HEK293 (cell line): ENCODE data around the gene ATP5MC2.

Experiments
- IKZF3 ChIP-seq: fragments of 450-650 bp; IDR thresholded peaks from 2 replicates; pipeline ENCODE4 v1.5.0; 2018; ENCODE audit warnings: missing biosample characterization, mild to moderate bottlenecking, missing genetic modification characterization, moderate library complexity
- KLF8 ChIP-seq: fragments of 450-650 bp; formaldehyde crosslinking; IDR thresholded peaks from 2 replicates; pipeline ENCODE4 v1.5.1; 2016; ENCODE audit warnings: missing biosample characterization, missing genetic modification characterization
- MYNN ChIP-seq: fragments of 450-650 bp; formaldehyde crosslinking; IDR thresholded peaks from 2 replicates; pipeline ENCODE4 v1.5.1; 2016; ENCODE audit warnings: missing biosample characterization, missing genetic modification characterization, borderline replicate concordance
- PRDM6 ChIP-seq: fragments of 450-650 bp; formaldehyde crosslinking; IDR thresholded peaks from 2 replicates; pipeline ENCODE4 v1.5.1; 2017; ENCODE audit warnings: missing biosample characterization, missing genetic modification characterization
- RBAK ChIP-seq: fragments of 450-650 bp; formaldehyde crosslinking; IDR thresholded peaks from 2 replicates; pipeline ENCODE4 v1.5.1; 2016; ENCODE audit warnings: missing biosample characterization, missing genetic modification characterization
- SCRT2 ChIP-seq: fragments of 450-650 bp; formaldehyde crosslinking; IDR thresholded peaks from 2 replicates; pipeline ENCODE4 v1.5.1; 2016; ENCODE audit warnings: missing biosample characterization, missing genetic modification characterization
- SP3 ChIP-seq: fragments of 450-650 bp; formaldehyde crosslinking; IDR thresholded peaks from 2 replicates; pipeline ENCODE4 v1.5.1; 2016; ENCODE audit warnings: missing biosample characterization, missing genetic modification characterization
- ZBTB17 ChIP-seq: fragments of 450-650 bp; formaldehyde crosslinking; IDR thresholded peaks from 2 replicates; pipeline ENCODE4 v1.5.1; 2016; ENCODE audit warnings: missing biosample characterization, missing genetic modification characterization
- ZBTB21 ChIP-seq: fragments of 450-650 bp; formaldehyde crosslinking; IDR thresholded peaks from 2 replicates; pipeline ENCODE4 v1.5.1; 2017; ENCODE audit warnings: missing biosample characterization, missing genetic modification characterization
- ZNF132 ChIP-seq: fragments of 450-650 bp; formaldehyde crosslinking; IDR thresholded peaks from 2 replicates; pipeline ENCODE4 v1.5.1; 2017; ENCODE audit warnings: missing biosample characterization, missing genetic modification characterization, borderline replicate concordance
- ZNF138 ChIP-seq: fragments of 450-650 bp; formaldehyde crosslinking; IDR thresholded peaks from 2 replicates; pipeline ENCODE4 v1.5.1; 2016; ENCODE audit warnings: missing biosample characterization, missing genetic modification characterization, borderline replicate concordance
- ZNF157 ChIP-seq: fragments of 450-650 bp; formaldehyde crosslinking; IDR thresholded peaks from 2 replicates; pipeline ENCODE4 v1.5.1; 2016; ENCODE audit warnings: missing biosample characterization, missing genetic modification characterization
- ZNF16 ChIP-seq: fragments of 450-650 bp; formaldehyde crosslinking; IDR thresholded peaks from 2 replicates; pipeline ENCODE4 v1.5.1; 2016; ENCODE audit warnings: low read depth, missing biosample characterization, missing genetic modification characterization
- ZNF19 ChIP-seq: fragments of 450-650 bp; formaldehyde crosslinking; IDR thresholded peaks from 2 replicates; pipeline ENCODE4; 2016; ENCODE audit warnings: missing biosample characterization, missing genetic modification characterization, low read depth
- ZNF280C ChIP-seq: fragments of 450-650 bp; formaldehyde crosslinking; IDR thresholded peaks from 2 replicates; pipeline ENCODE4 v1.5.1; 2016; ENCODE audit warnings: missing biosample characterization, missing genetic modification characterization
- ZNF335 ChIP-seq: fragments of 450-650 bp; formaldehyde crosslinking; conservative IDR thresholded peaks from 2 replicates; pipeline ENCODE4 v1.5.1; 2016; ENCODE audit warnings: missing biosample characterization, missing genetic modification characterization
- ZNF391 ChIP-seq: fragments of 450-650 bp; formaldehyde crosslinking; IDR thresholded peaks from 2 replicates; pipeline ENCODE4 v1.5.1; 2016; ENCODE audit warnings: low read depth, missing biosample characterization, missing genetic modification characterization, borderline replicate concordance
- ZNF423 ChIP-seq: fragments of 450-650 bp; formaldehyde crosslinking; IDR thresholded peaks from 2 replicates; pipeline ENCODE4 v1.5.1; 2016; ENCODE audit warnings: missing biosample characterization, missing genetic modification characterization
- ZNF510 ChIP-seq: fragments of 450-650 bp; formaldehyde crosslinking; IDR thresholded peaks from 2 replicates; pipeline ENCODE4 v1.5.1; 2018; ENCODE audit warnings: mild to moderate bottlenecking, missing genetic modification characterization, missing biosample characterization; ENCODE audit not compliant: insufficient replicate concordance
- ZNF514 ChIP-seq: fragments of 450-650 bp; formaldehyde crosslinking; IDR thresholded peaks from 2 replicates; pipeline ENCODE4 v1.5.1; 2016; ENCODE audit warnings: missing biosample characterization, missing genetic modification characterization
- ZNF585B ChIP-seq: fragments of 450-650 bp; formaldehyde crosslinking; IDR thresholded peaks from 2 replicates; pipeline ENCODE4 v1.5.1; 2016; ENCODE audit warnings: missing biosample characterization, missing genetic modification characterization
- ZNF600 ChIP-seq: fragments of 450-650 bp; formaldehyde crosslinking; IDR thresholded peaks from 2 replicates; pipeline ENCODE4 v1.5.1; 2016; ENCODE audit warnings: missing biosample characterization, missing genetic modification characterization
- ZNF639 ChIP-seq: fragments of 450-650 bp; formaldehyde crosslinking; IDR thresholded peaks from 2 replicates; pipeline ENCODE4 v1.5.1; 2016; ENCODE audit warnings: missing biosample characterization, missing genetic modification characterization
- TF ChIP-seq, protein P1 (sequence below): fragments of 450-650 bp; formaldehyde crosslinking; IDR thresholded peaks from 2 replicates; pipeline ENCODE4 v1.5.1; 2016; ENCODE audit warnings: missing biosample characterization, missing genetic modification characterization
- TF ChIP-seq, protein P2 (sequence below): fragments of 450-650 bp; formaldehyde crosslinking; IDR thresholded peaks from 2 replicates; pipeline ENCODE4 v1.5.1; 2016; ENCODE audit warnings: missing biosample characterization, missing genetic modification characterization
- TF ChIP-seq, protein P3 (sequence below): fragments of 450-650 bp; formaldehyde crosslinking; IDR thresholded peaks from 2 replicates; pipeline ENCODE4 v1.5.1; 2017; ENCODE audit warnings: missing biosample characterization, missing genetic modification characterization

The ATP5MC2 gene

GRCh38 chr12:53623548-53624385 lies 52.1 kb downstream of the ATP5MC2 start (continued):
- TF ChIP-seq, protein P1, sequence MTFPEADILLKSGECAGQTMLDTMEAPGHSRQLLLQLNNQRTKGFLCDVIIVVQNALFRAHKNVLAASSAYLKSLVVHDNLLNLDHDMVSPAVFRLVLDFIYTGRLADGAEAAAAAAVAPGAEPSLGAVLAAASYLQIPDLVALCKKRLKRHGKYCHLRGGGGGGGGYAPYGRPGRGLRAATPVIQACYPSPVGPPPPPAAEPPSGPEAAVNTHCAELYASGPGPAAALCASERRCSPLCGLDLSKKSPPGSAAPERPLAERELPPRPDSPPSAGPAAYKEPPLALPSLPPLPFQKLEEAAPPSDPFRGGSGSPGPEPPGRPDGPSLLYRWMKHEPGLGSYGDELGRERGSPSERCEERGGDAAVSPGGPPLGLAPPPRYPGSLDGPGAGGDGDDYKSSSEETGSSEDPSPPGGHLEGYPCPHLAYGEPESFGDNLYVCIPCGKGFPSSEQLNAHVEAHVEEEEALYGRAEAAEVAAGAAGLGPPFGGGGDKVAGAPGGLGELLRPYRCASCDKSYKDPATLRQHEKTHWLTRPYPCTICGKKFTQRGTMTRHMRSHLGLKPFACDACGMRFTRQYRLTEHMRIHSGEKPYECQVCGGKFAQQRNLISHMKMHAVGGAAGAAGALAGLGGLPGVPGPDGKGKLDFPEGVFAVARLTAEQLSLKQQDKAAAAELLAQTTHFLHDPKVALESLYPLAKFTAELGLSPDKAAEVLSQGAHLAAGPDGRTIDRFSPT (tag by site-specific recombination) = no peak
- TF ChIP-seq ZNF510 (tag by site-specific recombination) (no peak), ZNF16 (tag by site-specific recombination) (no peak), ZNF132 (tag by site-specific recombination) (no peak), SCRT2 (tag by site-specific recombination) (no peak), IKZF3 (no peak), ZBTB21 (no peak), ZNF138 (no peak), ZNF423 (no peak), ZBTB17 (tag by site-specific recombination) (peak; percentile 70), ZNF391 (no peak), ZNF157 (tag by site-specific recombination) (no peak), SP3 (no peak), ZNF585B (tag by site-specific recombination) (no peak), PRDM6 (tag by site-specific recombination) (peak; percentile 74; the same call in 1 of the 2 replicates), ZNF280C (no peak), ZNF335 (tag by site-specific recombination) (peak; percentile 31; the same call in 1 of the 2 replicates), KLF8 (tag by site-specific recombination) (no peak), MYNN (no peak), ZNF600 (peak; percentile 63), ZNF514 (tag by site-specific recombination) (no peak), ZNF639 (tag by site-specific recombination) (no peak), RBAK (tag by site-specific recombination) (no peak), ZNF19 (tag by site-specific recombination) (no peak)
- TF ChIP-seq, protein P2, sequence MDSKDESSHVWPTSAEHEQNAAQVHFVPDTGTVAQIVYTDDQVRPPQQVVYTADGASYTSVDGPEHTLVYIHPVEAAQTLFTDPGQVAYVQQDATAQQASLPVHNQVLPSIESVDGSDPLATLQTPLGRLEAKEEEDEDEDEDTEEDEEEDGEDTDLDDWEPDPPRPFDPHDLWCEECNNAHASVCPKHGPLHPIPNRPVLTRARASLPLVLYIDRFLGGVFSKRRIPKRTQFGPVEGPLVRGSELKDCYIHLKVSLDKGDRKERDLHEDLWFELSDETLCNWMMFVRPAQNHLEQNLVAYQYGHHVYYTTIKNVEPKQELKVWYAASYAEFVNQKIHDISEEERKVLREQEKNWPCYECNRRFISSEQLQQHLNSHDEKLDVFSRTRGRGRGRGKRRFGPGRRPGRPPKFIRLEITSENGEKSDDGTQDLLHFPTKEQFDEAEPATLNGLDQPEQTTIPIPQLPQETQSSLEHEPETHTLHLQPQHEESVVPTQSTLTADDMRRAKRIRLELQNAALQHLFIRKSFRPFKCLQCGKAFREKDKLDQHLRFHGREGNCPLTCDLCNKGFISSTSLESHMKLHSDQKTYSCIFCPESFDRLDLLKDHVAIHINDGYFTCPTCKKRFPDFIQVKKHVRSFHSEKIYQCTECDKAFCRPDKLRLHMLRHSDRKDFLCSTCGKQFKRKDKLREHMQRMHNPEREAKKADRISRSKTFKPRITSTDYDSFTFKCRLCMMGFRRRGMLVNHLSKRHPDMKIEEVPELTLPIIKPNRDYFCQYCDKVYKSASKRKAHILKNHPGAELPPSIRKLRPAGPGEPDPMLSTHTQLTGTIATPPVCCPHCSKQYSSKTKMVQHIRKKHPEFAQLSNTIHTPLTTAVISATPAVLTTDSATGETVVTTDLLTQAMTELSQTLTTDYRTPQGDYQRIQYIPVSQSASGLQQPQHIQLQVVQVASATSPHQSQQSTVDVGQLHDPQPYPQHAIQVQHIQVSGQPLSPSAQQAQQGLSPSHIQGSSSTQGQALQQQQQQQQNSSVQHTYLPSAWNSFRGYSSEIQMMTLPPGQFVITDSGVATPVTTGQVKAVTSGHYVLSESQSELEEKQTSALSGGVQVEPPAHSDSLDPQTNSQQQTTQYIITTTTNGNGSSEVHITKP (tag by site-specific recombination) = 0 out of 2 replicates have a peak, but pooled peaks have one; percentile 23
- TF ChIP-seq, protein P3, sequence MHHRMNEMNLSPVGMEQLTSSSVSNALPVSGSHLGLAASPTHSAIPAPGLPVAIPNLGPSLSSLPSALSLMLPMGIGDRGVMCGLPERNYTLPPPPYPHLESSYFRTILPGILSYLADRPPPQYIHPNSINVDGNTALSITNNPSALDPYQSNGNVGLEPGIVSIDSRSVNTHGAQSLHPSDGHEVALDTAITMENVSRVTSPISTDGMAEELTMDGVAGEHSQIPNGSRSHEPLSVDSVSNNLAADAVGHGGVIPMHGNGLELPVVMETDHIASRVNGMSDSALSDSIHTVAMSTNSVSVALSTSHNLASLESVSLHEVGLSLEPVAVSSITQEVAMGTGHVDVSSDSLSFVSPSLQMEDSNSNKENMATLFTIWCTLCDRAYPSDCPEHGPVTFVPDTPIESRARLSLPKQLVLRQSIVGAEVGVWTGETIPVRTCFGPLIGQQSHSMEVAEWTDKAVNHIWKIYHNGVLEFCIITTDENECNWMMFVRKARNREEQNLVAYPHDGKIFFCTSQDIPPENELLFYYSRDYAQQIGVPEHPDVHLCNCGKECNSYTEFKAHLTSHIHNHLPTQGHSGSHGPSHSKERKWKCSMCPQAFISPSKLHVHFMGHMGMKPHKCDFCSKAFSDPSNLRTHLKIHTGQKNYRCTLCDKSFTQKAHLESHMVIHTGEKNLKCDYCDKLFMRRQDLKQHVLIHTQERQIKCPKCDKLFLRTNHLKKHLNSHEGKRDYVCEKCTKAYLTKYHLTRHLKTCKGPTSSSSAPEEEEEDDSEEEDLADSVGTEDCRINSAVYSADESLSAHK = no peak
